IMR-90 (cell line): ENCODE data around the gene PRKCG. TPM values are rescaled to one million over a fixed set of nuclear protein-coding genes. Genes with fewer than 3 reads are reported as not detected.
A peak's percentile ranks its signal among the peaks of the same experiment; 100 is the strongest.

Experiments
- ATAC-seq: fragments of 200-7000 bp; cut with Tn5 transposase; 2 replicates; pipeline ENCODE4 v1.9.1; 2020; ENCODE audit warnings: low read depth, mild to moderate bottlenecking, moderate library complexity
- BruUV-seq: library from RNA; stranded (reverse); fragments of 400-500 nt; replicated peaks from 2 replicates; lab custom pipeline; 2021; lab: Mats Ljungman, UMichigan
- CTCF ChIA-PET: fragments of 300-600 bp; formaldehyde crosslinking; extraction: SDS; loops from one replicate; lab custom pipeline; 2021; ENCODE audit warnings: antibody characterized with exemption; lab: Yijun Ruan, JAX
- POLR2A ChIA-PET: fragments of 300-600 bp; sonication (Branson Sonifier 250); formaldehyde crosslinking; loops from one replicate; lab custom pipeline; 2022; ENCODE audit warnings: antibody characterized with exemption; ENCODE audit not compliant: unreplicated experiment; lab: Charles Lee
- DNase-seq: peaks from one replicate; pipeline ENCODE4 v3.0.0; 2013
- H2AFZ ChIP-seq: replicated peaks from 2 replicates; pipeline ENCODE3; 2013; ENCODE audit warnings: low read length, mild to moderate bottlenecking; ENCODE audit not compliant: poor library complexity
- H2AK5ac ChIP-seq: 2 replicates; pipeline ENCODE4 v1.6.1; 2013; ENCODE audit warnings: low read depth, low read length, inconsistent platforms
- H2AK9ac ChIP-seq: replicated peaks from 2 replicates; pipeline ENCODE3; 2013; ENCODE audit warnings: mild to moderate bottlenecking, low read depth, low read length, moderate library complexity; ENCODE audit not compliant: poor library complexity
- H2BK120ac ChIP-seq: 2 replicates; pipeline ENCODE4 v1.6.1; 2013; ENCODE audit warnings: low read depth, low read length, inconsistent platforms
- H2BK15ac ChIP-seq: 3 replicates; pipeline ENCODE4 v1.6.1; 2013; ENCODE audit warnings: low read depth, low read length, inconsistent platforms
- H2BK20ac ChIP-seq: 2 replicates; pipeline ENCODE4 v1.6.1; 2013; ENCODE audit warnings: low read depth, mild to moderate bottlenecking, inconsistent platforms, low read length, moderate library complexity
- H2BK5ac ChIP-seq: 2 replicates; pipeline ENCODE4 v1.6.1; 2013; ENCODE audit warnings: mild to moderate bottlenecking, low read depth, low read length, inconsistent platforms; ENCODE audit not compliant: poor library complexity, severe bottlenecking
- H3K14ac ChIP-seq: replicated peaks from 2 replicates; pipeline ENCODE4 v1.6.1; 2013; ENCODE audit warnings: low read depth, low read length, inconsistent platforms
- H3K18ac ChIP-seq: 2 replicates; pipeline ENCODE4 v1.6.1; 2013; ENCODE audit warnings: low read depth, low read length, control low read depth
- H3K23ac ChIP-seq: 2 replicates; pipeline ENCODE4 v1.6.1; 2013; ENCODE audit warnings: low read depth, low read length, inconsistent platforms
- H3K27ac ChIP-seq: 2 replicates; pipeline ENCODE4 v1.5.1; 2013; ENCODE audit warnings: mild to moderate bottlenecking, control low read depth, low read length; ENCODE audit not compliant: insufficient read depth
- H3K27me3 ChIP-seq: 2 replicates; pipeline ENCODE4 v1.6.1; 2013; ENCODE audit warnings: low read length; ENCODE audit not compliant: control insufficient read depth, insufficient read depth
- H3K36me3 ChIP-seq: 2 replicates; pipeline ENCODE4 v1.6.1; 2013; ENCODE audit warnings: low read length, mixed read lengths; ENCODE audit not compliant: control insufficient read depth, insufficient read depth
- H3K4ac ChIP-seq: 2 replicates; pipeline ENCODE4 v1.6.1; 2013; ENCODE audit warnings: low read depth, low read length, inconsistent platforms
- H3K4me1 ChIP-seq: 2 replicates; pipeline ENCODE4 v1.6.1; 2013; ENCODE audit warnings: low read length, mixed read lengths; ENCODE audit not compliant: control insufficient read depth, insufficient read depth
- H3K4me2 ChIP-seq: 2 replicates; pipeline ENCODE4 v1.6.1; 2013; ENCODE audit warnings: low read depth, mild to moderate bottlenecking, control low read depth, low read length, moderate library complexity
- H3K4me3 ChIP-seq: 2 replicates; pipeline ENCODE4 v1.5.1; 2013; ENCODE audit warnings: low read depth, mild to moderate bottlenecking, control low read depth, low read length, moderate library complexity; ENCODE audit not compliant: insufficient read depth
- H3K56ac ChIP-seq: 2 replicates; pipeline ENCODE4 v1.6.1; 2013; ENCODE audit warnings: low read length, inconsistent platforms; ENCODE audit not compliant: insufficient read depth; ENCODE audit errors: extremely low read depth
- H3K79me1 ChIP-seq, 2 experiments: 2 replicates each; pipeline ENCODE4 v1.6.1; 2013; ENCODE audit warnings: low read length in 2 of 2, inconsistent platforms in 1 of 2, low read depth in 1 of 2
- H3K9ac ChIP-seq: 2 replicates; pipeline ENCODE4 v1.6.1; 2013; ENCODE audit warnings: low read depth, low read length, control low read depth
- H3K9me1 ChIP-seq: 2 replicates; pipeline ENCODE4 v1.6.1; 2013; ENCODE audit warnings: low read length, inconsistent platforms; ENCODE audit not compliant: insufficient read depth
- H3K9me3 ChIP-seq: 2 replicates; pipeline ENCODE4 v1.6.1; 2013; ENCODE audit warnings: low read length; ENCODE audit not compliant: control insufficient read depth, insufficient read depth
- H4K20me1 ChIP-seq: 2 replicates; pipeline ENCODE4 v1.6.1; 2013; ENCODE audit warnings: low read length, inconsistent platforms; ENCODE audit not compliant: insufficient read depth
- H4K5ac ChIP-seq: 2 replicates; pipeline ENCODE4 v1.6.1; 2013; ENCODE audit warnings: mild to moderate bottlenecking, low read depth, low read length, control low read depth
- H4K8ac ChIP-seq, 2 experiments: 2 replicates each; pipeline ENCODE4 v1.6.1; 2013; ENCODE audit warnings: low read depth in 2 of 2, low read length in 2 of 2, control low read depth in 1 of 2, inconsistent platforms in 1 of 2
- H4K91ac ChIP-seq: 2 replicates; pipeline ENCODE4 v1.6.1; 2013; ENCODE audit warnings: low read depth, low read length, inconsistent platforms; ENCODE audit not compliant: insufficient read depth
- CEBPB ChIP-seq: IDR thresholded peaks from 2 replicates; pipeline ENCODE4 v1.6.1; 2012; ENCODE audit warnings: low read depth, low read length, improper control_type of control experiment
- MAZ ChIP-seq: IDR thresholded peaks from 2 replicates; pipeline ENCODE4 v1.6.1; 2012; ENCODE audit warnings: low read depth, mild to moderate bottlenecking, low read length, improper control_type of control experiment, moderate library complexity, borderline replicate concordance
- POLR2A ChIP-seq: IDR thresholded peaks from 2 replicates; pipeline ENCODE4 v1.6.1; 2012; ENCODE audit warnings: mild to moderate bottlenecking, low read depth, low read length
- WGBS, 2 experiments: methylation state at CpG; one replicate each; pipeline versions ENCODE4 v1.1.5 to v1.1.7; 2013; ENCODE audit warnings: missing lambda C conversion rate in 2 of 2; ENCODE audit not compliant: insufficient read length in 1 of 2; ENCODE audit errors: extremely low coverage in 2 of 2; 5-methylcytosine and 5-hydroxymethylcytosine counted together
- dilution Hi-C: fragments of 300-500 bp; cut with HindIII; formaldehyde crosslinking; loops from one replicate; pipeline ENCODE4 v1.14.3; 2018; ENCODE audit warnings: low sequenced_read_pairs; ENCODE audit not compliant: unreplicated experiment
- in situ Hi-C: fragments of 300-500 bp; cut with MboI; formaldehyde crosslinking; loops from 3 replicates; pipeline ENCODE4 v1.14.3; 2019; ENCODE audit warnings: low sequenced_read_pairs, inconsistent platforms, mixed read lengths
- intact Hi-C: fragments of 100-400 bp; cut with micrococcal nuclease; formaldehyde crosslinking; loops from 2 replicates; pipeline ENCODE4 v1.10.0; 2022
- polyA plus RNA-seq, 3 experiments: library from polyadenylated mRNA; depleted of rRNA; stranded (reverse); fragments of >200 nt; gene quantifications; 2 replicates each; pipeline ENCODE4 v1.2.3, GENCODE V29; 2012; ENCODE audit warnings: low replicate concordance in 1 of 3
- total RNA-seq: library from RNA; depleted of rRNA; stranded (reverse); fragments of >200 nt; gene quantifications from 2 replicates; pipeline ENCODE4 v1.2.3, GENCODE V29; 2012
- TF ChIP-seq, protein P1 (sequence below): fragments of 150-350 bp; IDR thresholded peaks from 2 replicates; pipeline ENCODE4 v1.6.1; 2017; ENCODE audit warnings: mild to moderate bottlenecking, antibody characterized with exemption, low read length, low read depth

The PRKCG gene
- total and polyA plus RNA-seq, 2 of the 4 experiments (the other 2 are of a cell fraction) = not detected

GRCh38 chr19:53877361-53877766, 4.6 kb upstream of the PRKCG start:
- Histone ChIP-seq H2BK120ac (no peak overlapping the region), H3K27ac (no peak overlapping the region), H3K36me3 (peaks cover 33% of the 10 kb centered on the region), H3K4me1 (peaks cover 5% of the 10 kb centered on the region), H3K56ac (no peak overlapping the region), H2AK5ac (no peak overlapping the region), H3K9ac (no peak overlapping the region), H2AK9ac (no peak overlapping the region), H3K4ac (no peak overlapping the region), H2AFZ (no peak overlapping the region), H3K23ac (no peak overlapping the region), H4K8ac (no peak overlapping the region), H3K18ac (no peak overlapping the region), H3K9me3 (no peaks in the 10 kb centered on the region), H3K79me1 (peaks cover 13 to 33% of the 10 kb centered on the region in 2 experiments), H3K14ac (no peak overlapping the region), H4K5ac (no peak overlapping the region), H4K20me1 (peaks cover 45% of the 10 kb centered on the region), H2BK5ac (no peak overlapping the region), H2BK15ac (no peak overlapping the region), H3K9me1 (peaks cover 11% of the 10 kb centered on the region), H3K4me3 (no peak overlapping the region), H2BK20ac (no peak overlapping the region), H3K4me2 (no peak overlapping the region), H4K91ac (no peak overlapping the region), H3K27me3 (peaks cover 17% of the 10 kb centered on the region)
- POLR2A ChIA-PET = no interaction called here
- dilution Hi-C loops = no loop called here
- CTCF ChIA-PET = no interaction called here
- TF ChIP-seq POLR2A (peak; percentile 78), CEBPB (no peak), MAZ (no peak)
- TF ChIP-seq, protein P1, sequence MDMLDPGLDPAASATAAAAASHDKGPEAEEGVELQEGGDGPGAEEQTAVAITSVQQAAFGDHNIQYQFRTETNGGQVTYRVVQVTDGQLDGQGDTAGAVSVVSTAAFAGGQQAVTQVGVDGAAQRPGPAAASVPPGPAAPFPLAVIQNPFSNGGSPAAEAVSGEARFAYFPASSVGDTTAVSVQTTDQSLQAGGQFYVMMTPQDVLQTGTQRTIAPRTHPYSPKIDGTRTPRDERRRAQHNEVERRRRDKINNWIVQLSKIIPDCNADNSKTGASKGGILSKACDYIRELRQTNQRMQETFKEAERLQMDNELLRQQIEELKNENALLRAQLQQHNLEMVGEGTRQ = peak; percentile 21; the same call in 1 of the 2 replicates
- WGBS, 2 experiments = 96% methylated on average over 4 of the region's 10 CpGs; no CpG with 5 or more reads in 1 of the 2 experiments
- intact Hi-C loops = no loop called here
- DNase-seq (no peak), ATAC-seq (no peak)
- in situ Hi-C loops = loop anchor here (10.0 kb wide), 1 partner anchor 577 kb away; no protein-coding TSS in a partner anchor
- BruUV-seq = no TSS peak
